Activated CD8-positive, alpha-beta memory T cell treated with anti-CD3 and anti-CD28 coated beads, Interleukin-2, amount 50 U/mL, for 1 hour (primary cell): Measurements from ENCODE around the gene SLC50A1.
"Not testable (repeated sequence)": the region's sequence is repeated elsewhere in the genome, so short reads cannot be mapped to it uniquely, and the experiment has no call there.

ENCODE experiments used
- DNase-seq: peaks from one replicate; pipeline ENCODE4 v3.0.0-alpha.2; 2020; ENCODE audit errors: extremely low read depth

Gene SLC50A1

DNA sequence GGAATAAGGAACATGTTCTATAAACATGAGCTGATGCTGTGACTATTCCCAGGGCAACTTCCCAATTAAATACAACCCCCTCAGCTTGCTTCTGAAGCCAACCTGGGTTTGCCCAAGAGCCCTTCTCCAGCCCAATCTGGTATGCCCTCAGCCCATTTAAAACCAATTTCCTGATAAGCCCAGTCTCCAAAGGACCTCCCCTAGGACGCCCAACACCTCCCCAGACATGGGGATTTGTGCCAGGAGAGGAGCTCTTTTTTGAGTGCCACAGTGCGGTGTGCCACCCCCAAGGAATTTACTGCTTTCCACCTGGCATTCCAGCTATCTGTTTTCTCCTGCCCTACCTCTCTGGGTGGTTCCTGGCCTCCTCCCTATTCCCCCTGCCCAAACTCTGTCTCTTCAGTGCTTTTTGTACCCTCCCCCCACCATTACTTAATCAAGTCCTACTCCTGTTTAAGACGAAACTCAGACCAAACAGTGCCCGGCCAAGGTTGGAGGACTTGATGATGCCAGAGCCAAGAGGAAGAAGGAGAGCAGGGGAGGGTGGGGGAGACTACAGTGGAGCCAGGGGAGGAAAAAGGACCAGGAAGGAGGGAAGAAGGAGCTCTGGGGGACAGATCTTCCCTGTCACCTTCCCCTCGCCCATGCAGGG, 19.4 kb upstream of the SLC50A1 start:
- no peak for DNase-seq

DNA sequence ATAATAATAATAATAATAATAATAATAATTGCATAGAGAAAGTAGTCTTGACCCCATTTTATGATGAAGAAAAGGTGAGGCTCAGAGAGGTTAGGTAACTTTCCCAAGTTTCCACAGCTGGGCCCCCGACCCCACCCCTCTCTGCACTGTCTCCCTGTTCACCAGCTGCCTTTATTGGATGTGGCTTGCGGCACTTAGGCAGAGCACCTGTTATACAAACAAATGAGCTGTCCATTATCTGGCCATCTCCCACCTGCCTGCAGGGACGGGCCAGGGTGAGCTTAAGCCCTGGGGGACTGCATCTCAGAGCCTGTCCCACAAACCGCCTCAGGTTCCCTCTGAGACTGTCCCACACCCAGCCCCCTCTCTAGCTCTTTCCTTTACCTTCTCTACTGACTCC, 18.0 kb upstream of the SLC50A1 start:
- no peak for DNase-seq

DNA sequence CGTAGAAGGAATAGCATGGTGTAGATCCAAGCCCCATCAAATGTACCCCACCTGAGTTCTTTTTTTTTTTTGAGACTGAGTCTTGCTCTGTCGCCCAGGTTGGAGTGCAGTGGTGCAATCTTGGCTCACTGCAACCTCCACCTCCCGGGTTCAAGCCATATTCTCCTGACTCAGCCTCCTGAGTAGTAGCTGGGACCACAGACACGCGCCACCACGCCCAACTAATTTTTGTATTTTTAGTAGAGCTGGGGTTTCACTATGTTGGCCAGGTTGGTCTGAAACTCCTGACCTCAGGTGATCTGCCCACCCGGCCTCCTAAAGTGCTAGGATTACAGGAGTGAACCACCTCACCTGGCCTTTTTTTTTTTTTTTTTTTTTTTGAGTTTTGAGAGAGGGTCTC, 17.6 kb upstream of the SLC50A1 start:
- DNase-seq, result not testable (repeated sequence)

DNA sequence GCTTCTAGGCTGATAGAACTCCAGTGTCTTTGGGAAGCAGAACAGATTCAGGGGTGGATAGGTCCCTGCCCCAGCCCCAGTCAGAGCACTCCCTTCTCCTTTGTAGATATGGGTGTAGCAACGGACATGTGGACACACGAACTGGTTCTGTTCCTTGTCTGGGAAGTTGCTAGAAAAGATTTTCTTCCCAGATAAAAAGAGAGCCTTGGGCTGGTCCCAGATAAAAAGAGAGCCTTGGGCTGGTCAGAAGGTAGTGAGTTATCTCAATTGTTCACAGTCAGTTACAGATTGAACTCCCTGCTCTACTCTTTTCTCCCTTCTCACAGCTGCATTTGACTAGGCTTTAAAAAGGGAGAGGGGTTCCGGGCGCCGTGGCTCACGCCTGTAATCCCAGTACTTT, 15.4 kb upstream of the SLC50A1 start:
- no peak for DNase-seq

DNA sequence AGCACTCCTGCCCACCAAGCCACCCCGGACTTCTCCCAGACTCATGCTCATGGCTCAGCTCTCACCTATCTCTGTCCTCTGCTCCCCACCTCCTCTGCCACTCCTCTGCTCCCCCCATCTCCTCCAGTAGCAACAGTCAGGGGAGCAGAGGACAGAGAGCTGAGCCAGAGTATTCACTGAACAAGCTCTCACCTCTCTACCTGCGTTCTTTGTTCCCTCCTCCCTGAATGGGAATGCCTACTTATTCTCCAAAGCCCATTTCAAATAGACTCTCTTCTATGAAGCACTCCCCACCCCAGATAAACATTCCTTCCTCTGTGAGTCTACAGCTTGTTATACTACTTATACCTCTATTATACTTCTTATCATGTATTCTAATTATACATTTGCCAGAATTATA, 14.4 kb upstream of the SLC50A1 start:
- DNase-seq, result no peak

DNA sequence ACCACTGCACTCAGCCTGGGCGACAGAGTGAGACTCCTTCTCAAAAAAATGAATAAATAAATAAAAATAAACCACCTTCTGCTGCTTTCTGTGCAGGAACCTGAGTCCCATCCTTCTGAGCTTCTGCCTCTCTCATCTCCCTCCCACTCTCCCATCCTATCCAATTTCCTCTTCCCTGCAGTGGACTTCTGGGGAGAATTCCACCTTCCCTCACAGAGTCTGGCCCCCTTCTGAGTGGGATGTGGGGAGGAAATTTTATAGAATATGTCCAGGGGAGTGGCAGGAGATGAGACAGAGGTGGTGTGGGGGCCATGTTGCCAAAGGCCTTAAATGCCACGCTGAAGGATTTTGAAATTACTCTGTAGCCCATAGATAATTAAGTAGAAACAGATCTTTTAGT, 13.3 kb upstream of the SLC50A1 start:
- DNase-seq, result no peak

DNA sequence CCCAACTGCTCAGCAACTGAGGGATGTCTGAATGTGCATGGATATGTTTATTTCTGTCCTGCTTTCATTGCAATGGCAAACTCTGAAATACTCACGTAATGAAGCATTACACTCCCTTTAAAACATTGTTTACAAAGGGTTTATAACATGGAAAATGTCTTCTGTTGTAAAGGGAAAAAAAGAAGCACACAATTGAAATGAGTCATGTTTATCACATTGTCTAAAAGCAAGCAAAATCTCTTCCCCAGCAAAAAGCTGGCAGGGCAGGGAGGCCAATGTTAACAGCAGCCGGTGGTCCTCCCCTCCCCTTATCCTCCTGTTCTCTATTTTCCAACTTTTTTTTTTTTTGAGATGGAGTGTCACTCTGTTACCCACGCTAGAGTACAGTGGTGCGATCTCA, 11.9 kb upstream of the SLC50A1 start:
- no peak for DNase-seq

DNA sequence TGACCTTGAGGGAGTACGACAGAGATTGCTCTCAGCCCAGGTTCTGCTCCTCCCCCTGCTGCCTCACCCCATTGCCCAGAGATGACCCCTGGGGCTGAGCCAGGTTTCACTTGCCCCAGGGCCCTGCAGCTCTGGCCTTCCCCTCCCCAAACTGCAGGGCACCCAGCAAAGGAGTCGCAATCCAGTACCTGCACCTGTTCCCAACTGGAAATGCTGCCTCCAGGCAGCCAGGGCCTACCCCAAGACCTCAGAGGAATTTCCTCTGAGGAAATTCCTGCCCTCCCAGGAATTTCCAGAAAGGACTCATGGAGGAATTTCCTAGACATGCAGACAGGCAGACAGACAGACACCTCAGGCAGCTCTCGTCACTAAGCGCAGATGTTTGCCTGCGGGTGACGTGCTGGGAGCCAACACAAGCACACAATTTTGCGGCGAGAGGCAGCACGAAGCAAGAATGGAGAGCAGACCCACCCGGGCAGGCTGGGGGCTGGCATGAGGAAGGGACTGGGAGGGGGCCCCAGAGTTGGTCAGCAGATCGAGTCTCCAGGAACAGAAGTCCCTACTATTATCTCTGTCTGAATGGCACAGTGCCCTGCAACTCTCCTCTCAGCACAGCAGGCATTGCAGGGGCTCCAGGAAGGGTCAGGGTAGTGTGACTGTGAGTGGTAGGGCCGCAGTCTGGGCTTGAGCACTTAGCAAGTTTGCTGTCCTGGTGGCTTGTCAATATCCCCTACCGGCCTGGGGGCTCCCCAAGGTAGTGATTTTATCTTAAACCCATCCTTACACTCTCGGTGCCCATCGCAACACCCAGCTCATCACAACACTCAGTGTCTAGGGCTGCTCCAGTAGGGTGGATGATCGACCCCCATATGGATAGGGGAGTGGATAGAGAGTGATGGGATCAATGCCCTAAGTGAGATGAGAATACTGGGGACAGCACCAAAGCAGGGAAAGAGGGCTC, 10.9 kb upstream of the SLC50A1 start:
- DNase-seq, result no peak

DNA sequence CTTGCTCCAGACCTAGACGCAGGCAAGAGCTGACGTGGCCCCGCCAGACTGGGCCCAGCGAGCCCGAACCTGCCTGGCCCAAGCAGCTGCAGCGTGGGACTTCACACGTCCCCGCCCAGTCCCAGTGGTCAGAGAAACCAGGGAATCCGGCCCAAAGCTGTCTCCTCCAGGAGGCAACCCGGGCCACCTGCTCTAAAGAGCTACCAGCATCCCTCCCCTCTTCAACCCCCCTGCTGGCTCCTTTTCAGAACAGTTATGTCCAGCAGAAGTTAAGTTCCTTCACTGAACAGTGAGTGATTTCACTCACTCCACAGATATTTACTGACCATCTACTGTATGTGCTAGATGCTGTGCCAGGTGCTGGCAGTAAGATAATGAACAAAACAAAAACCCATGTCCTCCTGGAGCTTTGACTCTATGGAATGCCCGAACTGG, 10.1 kb upstream of the SLC50A1 start:
- DNase-seq, result no peak

DNA sequence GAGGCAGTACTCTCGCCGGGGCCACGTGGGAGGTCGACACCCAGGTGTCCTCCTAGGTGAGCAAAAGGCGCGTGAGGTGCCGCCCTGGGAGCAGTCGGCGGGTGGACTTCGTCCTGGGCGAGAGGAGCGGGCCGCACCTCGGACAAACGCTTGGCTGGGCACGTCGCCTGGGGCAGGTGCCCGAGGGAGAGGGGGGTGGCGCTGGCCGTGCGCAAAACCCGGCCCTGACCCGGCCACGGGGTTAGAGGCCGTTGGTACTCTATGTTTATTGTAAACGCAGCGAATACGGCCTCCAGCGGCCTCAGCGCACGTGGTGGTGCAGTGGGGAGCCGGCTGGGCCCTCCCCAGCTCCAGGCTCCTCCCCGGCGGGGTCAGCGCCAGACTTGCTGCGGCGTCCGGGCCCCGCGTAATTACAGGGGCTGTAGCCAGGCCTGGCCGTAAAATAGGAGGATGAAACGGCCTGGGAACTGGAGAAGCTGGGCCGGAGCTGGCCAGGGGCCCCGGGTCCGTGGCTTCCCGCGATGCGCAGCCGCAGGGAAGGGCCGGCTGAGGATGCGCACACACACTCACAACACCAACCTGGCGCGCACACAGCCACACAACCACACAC, 9.6 kb upstream of the SLC50A1 start:
- DNase-seq, result no peak

DNA sequence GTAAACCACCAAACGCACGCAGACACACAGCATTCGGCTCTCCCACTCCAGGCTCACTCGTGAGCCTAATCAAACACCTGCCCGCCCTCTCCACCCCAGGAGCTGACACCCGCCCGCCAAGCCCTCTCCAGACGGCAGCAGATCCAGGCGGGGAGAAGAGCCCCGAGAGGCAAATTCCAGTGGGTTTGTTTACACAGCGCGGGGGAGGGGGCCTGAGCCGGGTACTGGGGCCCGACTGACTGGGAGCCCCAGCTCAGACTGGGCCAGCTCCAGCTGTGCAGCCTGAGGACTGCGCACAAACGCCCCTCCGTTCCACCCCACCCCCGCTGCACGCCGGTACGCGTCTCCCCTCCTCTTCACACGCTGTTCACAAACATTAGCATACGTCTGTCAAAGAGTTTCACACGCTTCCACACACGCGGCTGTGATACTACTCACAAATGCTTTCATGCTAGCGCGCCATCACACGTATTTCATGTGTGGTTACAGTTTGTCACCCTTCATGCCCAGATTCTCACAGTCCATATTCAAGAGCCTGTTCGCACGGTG, 9.0 kb upstream of the SLC50A1 start:
- no peak for DNase-seq

DNA sequence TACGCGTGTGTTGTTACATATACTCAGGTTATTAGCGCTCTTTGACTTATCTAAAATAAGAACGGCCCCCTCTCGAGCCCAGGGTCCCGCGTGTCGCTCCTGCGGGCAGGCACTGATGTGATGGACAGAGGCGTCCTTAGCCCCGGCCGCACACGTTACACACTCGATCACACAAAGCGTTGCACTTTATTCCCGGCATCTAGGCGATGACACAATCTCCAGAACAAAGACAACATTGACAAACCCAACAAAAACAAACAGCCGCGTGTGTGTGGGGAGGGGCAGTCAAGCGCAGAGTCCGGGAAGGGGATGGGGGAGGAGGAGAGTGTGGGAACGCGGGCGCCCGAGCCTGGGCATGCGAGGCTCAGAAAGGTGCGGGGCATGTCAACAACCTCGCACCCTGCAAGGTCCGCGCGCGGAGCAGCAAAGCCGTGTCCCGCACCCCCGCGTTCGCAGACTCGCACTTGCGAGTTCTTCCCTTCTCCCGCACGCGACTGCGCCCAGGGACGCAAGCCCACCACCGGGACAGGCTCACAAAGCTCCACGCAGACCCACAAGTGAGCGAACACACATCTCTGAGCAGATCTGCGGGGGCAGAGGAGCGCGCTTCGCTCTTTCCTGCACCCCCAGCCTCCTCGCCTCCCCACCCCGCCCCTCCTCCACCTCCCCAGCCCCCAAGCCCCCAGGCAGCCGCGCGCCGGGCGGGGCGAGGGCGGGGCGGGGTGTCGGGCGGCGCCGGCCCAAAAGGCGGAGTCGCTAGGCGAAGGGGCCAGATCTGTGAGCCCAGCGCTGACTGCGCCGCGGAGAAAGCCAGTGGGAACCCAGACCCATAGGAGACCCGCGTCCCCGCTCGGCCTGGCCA, 8.3 kb upstream of the SLC50A1 start, which contains the start of gene EFNA1:
Gene EFNA1, plus strand, starts transcription at position 772 of the 862 bp plus-strand sequence. CDS start 102 bp downstream, outside the sequence.
- DNase-seq, result no peak

DNA sequence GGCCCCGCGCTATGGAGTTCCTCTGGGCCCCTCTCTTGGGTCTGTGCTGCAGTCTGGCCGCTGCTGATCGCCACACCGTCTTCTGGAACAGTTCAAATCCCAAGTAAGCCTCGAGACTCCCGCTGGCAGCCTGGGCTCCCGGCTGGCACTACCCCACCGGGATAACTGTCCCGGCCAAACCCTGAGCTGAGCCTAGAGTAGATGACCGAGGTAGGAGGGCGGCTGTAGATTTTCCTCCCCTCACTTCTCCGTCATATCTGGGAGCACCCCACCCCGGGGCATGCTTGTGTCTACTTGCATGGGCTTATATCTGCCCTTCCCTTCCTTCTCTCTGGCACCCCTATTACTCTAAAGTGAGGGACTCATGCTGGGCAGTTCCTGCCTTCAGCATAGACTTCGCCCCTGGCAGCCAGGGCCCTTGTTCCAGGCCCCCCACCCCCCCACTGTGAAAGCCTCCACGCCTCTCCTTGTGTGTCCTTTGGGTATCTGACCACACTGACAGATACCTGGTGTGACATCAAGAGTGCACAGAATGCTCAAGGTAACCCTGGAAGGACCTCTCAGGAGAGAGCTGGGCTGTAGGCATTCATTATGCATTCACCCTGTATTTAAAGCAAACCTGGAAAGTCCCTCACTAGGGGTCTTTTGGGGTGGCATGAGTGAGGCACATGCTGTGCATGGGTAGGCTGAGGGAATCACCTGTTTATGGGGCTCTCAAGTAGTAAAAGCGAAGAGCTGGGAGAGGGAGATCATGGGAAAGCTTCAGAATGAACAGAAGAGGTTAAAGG, 7.5 kb upstream of the SLC50A1 start:
- no peak for DNase-seq

DNA sequence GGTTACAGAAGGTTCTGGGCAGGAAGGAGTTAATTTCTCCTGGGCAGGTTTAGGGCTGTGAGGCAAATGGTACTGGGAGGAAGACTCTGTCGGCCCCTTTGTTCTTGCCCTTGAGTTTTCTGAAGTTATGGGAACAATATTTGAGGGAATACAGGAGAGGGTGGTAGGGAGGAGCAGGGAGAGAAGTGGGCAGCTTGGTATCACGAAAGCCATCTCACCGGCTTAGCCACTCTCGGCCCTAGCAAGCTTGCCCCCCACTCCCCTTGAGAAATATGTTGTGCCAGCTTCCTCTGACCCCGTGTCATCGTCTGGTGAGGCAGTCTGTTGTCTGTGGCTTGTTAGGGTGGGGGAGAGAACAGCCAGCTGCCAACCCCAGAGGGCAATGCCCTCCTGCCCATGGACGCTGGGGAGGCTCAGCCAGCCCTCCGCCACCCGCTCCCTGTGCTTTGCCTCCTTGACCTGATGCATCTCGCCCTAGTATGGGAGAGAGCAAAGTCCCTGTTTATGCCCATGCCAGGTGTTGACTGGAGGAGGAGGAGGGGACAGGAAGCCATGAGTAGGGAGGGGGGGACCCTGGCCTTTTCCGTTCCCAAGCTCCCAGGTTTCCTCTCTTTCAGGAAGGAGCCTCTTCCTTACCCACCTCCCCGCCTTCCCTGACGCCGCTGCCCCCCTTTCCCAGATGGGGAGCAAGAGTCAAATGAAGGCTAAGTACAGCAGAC, 6.7 kb upstream of the SLC50A1 start:
- DNase-seq, result no peak

DNA sequence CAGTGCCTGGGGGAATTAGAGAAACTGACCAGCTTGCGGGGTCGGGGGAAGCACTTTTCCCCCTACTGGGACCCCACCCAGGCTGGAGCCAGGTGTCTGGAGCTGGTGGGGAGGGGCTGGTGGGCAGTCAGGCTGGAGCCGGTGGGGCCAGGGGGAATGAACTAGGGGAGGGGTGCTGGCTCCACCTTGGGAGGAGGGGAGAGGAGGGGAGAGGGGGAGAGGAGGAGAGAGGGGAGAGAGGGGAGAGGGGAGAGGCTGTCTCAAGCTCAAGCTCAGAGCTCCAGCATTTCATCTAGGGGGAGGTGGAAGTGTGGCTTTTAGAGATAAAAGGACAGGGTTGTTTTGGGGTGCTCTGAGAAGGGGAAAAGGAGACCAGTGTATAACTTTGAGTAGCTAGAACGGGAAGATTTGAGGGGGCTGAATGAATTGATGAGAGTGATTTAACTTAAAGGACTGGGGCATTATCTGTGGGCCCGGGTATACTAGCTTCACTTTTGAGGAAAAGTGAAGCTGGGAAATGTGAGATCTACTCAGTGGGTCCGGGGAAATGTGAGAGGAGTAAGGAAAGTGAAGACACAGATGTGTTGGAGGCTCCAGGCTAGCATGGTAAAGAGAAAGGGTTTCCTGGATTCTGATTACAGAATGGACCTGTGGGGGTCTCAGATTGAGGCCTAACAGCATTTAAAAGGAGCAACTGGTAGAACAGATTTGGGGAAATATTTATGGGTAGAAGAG, 5.2 kb upstream of the SLC50A1 start:
- no peak for DNase-seq

DNA sequence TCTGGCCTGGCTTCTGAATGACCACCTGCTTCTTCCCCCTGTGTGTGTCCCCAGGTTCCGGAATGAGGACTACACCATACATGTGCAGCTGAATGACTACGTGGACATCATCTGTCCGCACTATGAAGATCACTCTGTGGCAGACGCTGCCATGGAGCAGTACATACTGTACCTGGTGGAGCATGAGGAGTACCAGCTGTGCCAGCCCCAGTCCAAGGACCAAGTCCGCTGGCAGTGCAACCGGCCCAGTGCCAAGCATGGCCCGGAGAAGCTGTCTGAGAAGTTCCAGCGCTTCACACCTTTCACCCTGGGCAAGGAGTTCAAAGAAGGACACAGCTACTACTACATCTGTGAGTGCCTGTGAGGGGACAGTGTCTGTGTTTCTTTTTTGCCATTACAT, 4.4 kb upstream of the SLC50A1 start:
- DNase-seq, result no peak

DNA sequence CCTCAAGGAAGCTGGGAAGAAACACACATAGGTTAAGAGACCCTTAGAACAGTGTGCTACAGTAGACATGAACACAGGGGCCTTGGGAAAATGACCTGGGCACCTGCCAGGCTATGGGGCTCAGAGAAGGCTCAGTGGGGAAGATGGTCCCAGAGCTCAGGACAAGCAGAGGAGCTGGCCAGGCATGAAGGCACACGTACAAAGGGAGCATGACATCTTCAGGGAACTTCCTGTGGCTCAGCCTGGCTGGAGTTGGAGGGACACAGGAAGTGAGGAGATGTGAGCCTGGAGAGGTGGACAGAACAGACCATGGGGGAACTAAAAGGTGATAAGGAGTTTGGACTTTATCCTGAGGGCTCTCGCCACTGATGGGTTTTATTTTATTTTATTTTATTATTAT, 3.8 kb upstream of the SLC50A1 start:
- DNase-seq, result no peak

DNA sequence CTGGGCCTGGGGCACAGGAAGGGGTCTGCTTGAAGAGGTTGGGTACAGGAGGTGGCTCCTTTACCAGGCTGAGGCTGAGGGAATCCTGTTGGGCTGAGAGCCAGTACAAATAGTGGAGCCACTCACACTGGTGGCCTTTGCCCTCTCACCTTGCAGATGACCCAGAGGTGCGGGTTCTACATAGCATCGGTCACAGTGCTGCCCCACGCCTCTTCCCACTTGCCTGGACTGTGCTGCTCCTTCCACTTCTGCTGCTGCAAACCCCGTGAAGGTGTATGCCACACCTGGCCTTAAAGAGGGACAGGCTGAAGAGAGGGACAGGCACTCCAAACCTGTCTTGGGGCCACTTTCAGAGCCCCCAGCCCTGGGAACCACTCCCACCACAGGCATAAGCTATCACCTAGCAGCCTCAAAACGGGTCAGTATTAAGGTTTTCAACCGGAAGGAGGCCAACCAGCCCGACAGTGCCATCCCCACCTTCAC, 1.8 kb upstream of the SLC50A1 start:
- DNase-seq, result no peak

DNA sequence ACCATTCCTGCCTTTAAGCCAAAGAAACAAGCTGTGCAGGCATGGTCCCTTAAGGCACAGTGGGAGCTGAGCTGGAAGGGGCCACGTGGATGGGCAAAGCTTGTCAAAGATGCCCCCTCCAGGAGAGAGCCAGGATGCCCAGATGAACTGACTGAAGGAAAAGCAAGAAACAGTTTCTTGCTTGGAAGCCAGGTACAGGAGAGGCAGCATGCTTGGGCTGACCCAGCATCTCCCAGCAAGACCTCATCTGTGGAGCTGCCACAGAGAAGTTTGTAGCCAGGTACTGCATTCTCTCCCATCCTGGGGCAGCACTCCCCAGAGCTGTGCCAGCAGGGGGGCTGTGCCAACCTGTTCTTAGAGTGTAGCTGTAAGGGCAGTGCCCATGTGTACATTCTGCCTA, 1.3 kb upstream of the SLC50A1 start:
- no peak for DNase-seq
